Heart left ventricle (tissue), 13 donors: Measurements from ENCODE around the gene PARPBP.

Experiments used
- POLR2A ChIP-seq, 2 donors: fragments of 450-650 bp; IDR thresholded peaks; one replicate each; pipeline ENCODE4 v1.6.1; 2017; ENCODE audit warnings: antibody characterized with exemption in 2 of 2, mild to moderate bottlenecking in 2 of 2, moderate library complexity in 2 of 2
- TF ChIP-seq, protein P1 (sequence below), 12 donors: fragments of 200-600 bp; sonication (generic) in 4 of 12; IDR thresholded peaks; one replicate each; pipeline versions ENCODE4 v1.5.0 to v1.8.0; 2018 to 2022; ENCODE audit warnings: antibody characterized with exemption in 12 of 12, mild to moderate bottlenecking in 5 of 12
- donor health status: ischemic (EF 13 %, LVEDD 7.1; RV severe dilation, severe dysfunction).
- donor health status: DM: no; HTN: yes; CAD: no.
- donor health status: DM: no; HTN: no; CAD: no.
- donor health status: ischemic (EF 25% LVEDD 6.9; RV normal size, moderate dysfunction).
- donor health status: ischemic (EF 25% LVEDD 5.7; RV mildly dilated, moderate dysfunction).
- donor health status: ischemic (EF 35%, LVEDD 5.7; RV mildly dilated, moderate dysfunction).
- donor health status: nonischemic (EF 11% LVEDD 7.7; RV severe dilation, severe dysfunction).
- donor health status: DM: yes; HTN: yes; CAD: no.
- donor health status: PGD.
- donor health status: ischemic (EF 29% LVEDD 5.4; RV normal size, mild dysfunction).
- donor health status: nonischemic (EF 23%, LVEDD 6.1; RV moderate dilation, normal function).

DNA sequence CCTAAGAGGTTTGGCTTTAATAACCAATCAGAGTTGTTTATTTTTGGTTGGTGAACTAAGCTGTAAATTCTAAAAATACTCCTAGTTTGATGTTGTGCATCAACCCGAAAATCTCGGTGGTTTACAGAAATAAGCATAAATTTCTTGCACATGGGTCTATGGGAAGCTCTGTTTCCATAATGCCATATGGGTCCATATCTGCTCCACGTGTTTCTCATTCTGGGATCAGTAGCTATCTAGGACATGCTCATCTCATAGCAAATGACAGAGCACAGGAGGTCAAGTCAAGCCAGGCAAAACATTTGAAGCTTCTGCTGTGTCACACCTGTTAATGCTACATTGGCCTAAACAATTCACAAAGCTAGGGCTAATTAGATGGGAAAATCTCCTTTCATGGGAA is 23.1 kb upstream of the PARPBP start:
- TF ChIP-seq, protein P1, sequence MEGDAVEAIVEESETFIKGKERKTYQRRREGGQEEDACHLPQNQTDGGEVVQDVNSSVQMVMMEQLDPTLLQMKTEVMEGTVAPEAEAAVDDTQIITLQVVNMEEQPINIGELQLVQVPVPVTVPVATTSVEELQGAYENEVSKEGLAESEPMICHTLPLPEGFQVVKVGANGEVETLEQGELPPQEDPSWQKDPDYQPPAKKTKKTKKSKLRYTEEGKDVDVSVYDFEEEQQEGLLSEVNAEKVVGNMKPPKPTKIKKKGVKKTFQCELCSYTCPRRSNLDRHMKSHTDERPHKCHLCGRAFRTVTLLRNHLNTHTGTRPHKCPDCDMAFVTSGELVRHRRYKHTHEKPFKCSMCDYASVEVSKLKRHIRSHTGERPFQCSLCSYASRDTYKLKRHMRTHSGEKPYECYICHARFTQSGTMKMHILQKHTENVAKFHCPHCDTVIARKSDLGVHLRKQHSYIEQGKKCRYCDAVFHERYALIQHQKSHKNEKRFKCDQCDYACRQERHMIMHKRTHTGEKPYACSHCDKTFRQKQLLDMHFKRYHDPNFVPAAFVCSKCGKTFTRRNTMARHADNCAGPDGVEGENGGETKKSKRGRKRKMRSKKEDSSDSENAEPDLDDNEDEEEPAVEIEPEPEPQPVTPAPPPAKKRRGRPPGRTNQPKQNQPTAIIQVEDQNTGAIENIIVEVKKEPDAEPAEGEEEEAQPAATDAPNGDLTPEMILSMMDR (IDR thresholded peaks at IDR 0.05), result no peak
- TF ChIP-seq POLR2A (IDR thresholded peaks at IDR 0.05), result no peak
